Stimulated activated CD8-positive, alpha-beta memory T cell treated with anti-CD3 and anti-CD28 coated beads, Interleukin-7, amount 100 ng/mL, for 48 hours (primary cell): ENCODE data around the gene LMX1B.

Source experiments
- DNase-seq, 2 donors: peaks; one replicate each; pipeline ENCODE4 v3.0.0-alpha.2; 2020; ENCODE audit warnings: low read depth in 1 of 2; ENCODE audit errors: extremely low read depth in 1 of 2

Gene LMX1B

DNA sequence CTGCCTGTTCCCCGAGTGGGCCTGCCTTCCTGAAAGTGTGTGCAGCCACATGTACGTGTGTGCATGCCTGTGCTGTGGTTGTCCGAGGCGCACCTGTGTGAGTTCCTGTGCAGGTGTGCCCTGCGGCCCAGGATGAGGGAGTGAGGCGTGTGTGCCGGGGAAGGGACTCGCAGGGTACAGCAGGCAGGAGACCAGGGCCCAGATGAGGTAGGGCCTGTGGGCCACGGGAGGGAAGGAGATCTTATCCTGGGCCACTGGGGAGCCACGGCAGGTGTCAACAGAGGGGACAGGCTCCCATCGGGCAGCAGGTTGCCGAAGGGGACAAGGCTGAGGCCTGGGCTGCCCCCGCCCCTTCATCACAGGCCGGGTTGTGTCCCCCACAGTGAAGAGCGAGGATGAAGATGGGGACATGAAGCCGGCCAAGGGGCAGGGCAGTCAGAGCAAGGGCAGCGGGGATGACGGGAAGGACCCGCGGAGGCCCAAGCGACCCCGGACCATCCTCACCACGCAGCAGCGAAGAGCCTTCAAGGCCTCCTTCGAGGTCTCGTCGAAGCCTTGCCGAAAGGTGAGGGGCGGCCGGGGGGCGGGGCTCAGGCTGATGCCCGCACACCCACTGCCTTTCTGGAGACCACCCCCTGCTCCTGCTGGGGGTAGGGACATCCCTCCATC lies 79.2 kb downstream of the LMX1B start:
- no peak for DNase-seq

GRCh38 chr9:126693428-126693944 lies 79.8 kb downstream of the LMX1B start:
- no peak for DNase-seq

DNA sequence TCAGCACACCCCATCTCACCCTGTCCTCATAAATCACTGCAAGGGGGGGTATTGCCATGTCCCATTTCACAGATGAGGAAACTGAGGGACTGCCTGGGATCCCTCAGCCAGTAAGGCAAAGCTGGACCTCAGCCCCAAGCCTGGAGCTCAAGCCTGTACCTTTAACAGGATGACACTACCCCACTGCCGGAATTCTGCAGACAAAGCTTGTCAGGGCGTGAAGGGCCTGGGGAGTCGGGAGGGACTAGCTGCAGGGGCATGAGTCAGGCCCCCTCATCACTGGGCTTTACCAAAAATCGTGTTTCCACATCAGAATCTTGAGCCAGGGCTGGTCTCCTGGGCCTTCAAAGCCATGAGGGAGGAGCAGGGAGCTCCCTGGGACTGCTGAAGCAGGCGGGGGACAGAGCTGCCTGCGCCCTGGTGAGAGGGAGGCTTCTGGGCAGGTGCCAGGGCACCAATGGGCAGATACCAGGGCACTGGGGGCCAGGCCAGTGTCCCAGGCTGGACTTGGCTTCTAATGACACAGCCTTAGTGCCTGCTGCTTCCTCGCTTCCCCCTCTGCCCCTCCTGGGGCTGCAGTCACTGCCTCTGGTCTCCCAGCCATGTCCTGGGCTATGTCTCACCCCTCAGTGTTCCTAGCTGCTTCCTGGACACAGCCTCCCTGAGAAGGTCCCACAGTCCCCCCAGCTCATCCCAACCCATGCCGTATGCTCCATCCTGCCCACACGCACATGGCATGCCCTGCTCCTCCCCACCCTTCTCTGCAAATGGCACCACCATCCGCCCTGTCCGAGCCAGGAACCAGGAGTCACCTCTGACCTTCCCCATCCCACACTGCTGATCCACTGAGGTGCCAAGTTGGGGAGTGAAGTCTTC lies 80.7 kb downstream of the LMX1B start:
- no peak for DNase-seq

GRCh38 chr9:126695186-126695585 lies 81.5 kb downstream of the LMX1B start:
- DNase-seq, result no peak

GRCh38 chr9:126695701-126696400 lies 82.1 kb downstream of the LMX1B start:
- no peak for DNase-seq

DNA sequence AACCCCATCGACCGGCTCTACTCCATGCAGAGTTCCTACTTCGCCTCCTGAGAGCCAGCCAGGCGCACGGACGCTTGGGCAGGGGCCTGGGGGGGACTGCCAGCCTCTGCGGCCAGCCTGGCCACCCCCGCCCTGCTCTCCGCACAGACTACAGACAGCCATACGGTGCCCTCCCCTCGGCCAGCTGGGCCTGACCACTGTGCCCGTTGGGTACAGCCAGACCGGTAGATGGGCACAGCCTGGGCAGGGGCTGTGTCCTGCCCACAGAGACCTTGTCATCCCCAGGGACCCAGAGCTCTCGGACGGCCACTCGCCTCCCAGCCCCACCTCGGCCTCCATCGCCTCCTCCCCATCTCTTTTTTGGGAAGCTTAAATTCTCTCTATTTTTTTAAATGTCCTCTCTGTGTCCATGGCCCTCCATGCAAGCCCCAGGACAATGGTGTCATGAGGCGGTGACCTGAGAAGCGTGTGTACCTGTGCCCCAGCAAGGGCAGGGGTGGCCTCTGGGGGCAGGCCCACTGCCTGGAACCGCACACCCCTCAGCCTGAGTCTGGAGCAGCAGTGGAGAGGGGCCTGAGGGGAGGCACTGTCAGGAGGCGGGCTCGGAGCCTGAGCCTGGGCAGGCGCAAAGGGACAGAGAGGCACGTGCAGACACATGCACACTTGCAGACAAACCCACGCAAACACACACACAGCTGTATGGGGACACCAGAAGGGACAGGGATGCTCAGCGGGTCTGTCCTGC lies 82.8 kb downstream of the LMX1B start:
- DNase-seq, result no peak

DNA sequence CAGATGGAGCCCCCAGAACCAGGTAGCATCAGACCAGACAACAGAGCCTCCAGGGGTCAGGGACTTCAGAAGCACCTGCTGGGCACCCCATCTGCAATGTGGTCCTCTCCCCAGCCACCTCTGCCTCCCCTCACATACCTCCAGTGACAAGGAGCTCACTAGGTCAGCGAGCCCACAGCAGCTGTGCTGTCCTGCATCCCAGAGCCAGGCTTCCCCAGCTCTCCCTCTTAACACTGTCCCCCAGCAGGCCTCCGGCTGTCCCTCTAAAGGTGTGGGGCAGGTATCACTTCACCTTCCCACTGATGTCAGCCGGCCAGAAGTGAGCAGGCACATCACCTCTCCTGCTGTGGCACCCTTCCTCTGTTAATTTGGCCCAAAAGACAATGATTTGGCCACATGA lies 83.6 kb downstream of the LMX1B start:
- DNase-seq, result no peak

DNA sequence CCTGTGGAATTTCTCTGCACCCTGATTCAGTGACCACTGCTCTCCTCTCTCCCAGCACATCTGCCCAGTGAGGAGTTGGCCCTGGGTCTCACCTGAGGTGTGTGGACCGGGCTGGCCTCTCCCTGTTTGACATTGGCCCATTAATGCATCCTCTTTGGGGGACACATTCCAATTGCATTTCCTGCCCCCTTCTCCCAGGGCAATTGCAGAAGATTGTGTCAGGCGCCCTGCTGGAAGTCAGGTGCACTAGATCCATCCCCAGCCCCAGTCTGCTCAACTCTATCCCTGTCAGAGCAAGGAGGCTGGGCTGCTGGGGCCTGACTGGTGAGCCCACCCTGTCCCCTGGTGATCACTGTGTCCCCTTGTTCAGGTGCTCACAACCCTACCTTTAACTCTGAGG lies 84.5 kb downstream of the LMX1B start:
- DNase-seq, result no peak

DNA sequence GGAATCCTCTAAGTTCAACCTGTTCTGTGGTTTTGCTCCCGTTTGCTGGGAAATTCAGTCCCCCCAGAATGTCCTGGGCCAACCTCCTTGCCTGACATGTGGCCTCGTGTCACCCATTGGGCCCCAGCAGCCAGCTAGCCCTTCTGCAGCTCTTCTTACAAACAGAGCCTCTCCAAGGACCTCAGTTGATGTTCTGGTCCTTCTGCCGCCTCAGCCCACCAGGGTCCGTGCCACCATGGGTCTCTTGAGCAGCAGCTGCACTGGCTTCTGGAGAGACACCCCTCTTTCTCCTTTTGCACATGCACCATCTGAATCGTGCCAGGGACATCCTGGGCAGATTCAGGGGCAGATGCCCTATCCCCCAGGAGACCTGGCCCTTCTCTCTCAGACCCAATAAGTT lies 85.0 kb downstream of the LMX1B start:
- DNase-seq, result no peak

- no peak for DNase-seq
These were observed 85.7 kb downstream of the LMX1B start for GRCh38 chr9:126699401-126699881.

- DNase-seq, result no peak
These were observed 86.6 kb downstream of the LMX1B start for GRCh38 chr9:126700296-126700695.

DNA sequence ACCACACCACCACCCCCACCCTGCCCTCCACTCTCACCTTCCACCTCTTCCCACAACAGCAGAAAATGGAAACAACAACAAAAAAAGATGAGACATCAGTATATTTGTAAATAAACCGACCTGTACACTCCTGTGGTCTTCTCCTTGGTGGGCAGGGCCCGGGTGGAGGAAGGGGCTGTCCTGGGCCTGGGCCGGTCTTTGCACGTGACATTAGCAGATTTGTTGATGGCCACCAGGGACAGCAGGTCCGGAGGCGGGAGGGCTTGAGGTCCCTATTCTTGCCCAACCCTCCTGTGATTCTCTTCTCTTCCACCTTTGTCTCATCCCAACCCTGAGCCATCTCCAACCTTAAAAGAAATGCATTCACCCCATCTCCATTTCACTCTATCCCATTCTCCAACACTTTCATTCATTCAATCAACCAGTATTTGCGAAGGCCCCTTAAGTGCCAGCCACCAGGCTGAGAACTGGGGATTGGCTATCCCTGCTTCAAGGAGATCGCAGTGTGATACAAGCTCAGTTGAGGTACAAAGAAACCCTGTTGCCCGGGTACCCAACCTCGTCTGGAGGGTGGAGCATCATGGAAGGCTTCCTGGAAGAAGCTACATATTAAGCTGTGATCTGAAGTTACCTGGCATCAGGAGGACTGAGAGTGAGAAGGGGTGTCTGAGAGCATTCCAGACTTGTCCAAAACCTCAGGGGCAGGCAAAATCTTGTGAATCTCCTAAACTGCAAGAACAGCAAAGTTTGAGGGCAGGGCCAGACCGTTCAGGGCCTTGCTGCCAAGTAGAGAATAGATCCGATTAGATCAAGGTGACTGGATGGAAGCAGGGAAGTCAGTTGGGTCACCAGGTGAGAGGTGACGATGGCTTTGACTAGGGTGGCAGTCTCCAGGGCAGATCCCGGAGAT lies 87.4 kb downstream of the LMX1B start:
- DNase-seq, result no peak

GRCh38 chr9:126701813-126702140 lies 88.0 kb downstream of the LMX1B start:
- no peak for DNase-seq

- no peak for DNase-seq
These were observed 88.6 kb downstream of the LMX1B start for GRCh38 chr9:126702151-126703001.

DNA sequence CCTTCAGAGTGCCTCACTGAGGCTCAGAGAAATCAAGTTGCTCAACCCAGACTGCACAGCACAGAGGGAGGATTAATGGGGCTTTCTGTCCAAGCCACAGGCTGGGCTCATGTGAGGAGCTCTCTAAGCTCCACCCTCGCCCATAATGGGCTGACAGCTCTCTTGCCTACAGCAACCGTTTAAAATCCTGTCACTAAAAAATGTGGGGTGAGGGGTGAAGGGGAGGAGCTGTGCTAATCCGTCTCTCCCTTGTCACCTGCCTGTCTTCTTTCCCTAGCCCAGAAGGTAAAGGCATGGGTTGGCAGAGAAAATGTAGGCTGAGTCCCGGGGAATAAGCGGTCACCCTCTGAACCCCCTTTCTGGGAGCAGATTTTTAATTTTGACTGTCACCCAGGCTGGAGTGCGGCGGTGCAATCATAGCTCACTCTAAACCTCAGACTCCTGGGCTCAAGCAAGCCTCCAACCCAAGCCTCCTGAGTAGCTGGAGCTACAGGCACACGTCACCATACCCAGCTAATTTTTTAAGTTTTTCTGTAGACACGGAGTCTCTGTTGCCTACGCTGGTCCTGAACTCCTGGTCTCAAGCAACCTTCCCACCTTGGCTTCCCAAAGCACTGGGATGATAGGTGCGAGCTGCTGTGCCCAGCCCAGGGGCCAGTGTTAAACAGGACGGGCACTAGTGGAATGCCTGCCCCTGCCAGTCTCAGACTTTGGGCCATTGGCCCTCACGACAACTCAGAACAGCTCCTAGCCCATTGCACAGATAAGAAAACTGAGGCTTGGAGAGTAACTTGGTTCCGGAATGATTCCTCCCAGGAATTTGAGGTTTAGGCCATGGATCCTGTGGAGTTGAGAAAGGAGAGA lies 89.5 kb downstream of the LMX1B start:
- no peak for DNase-seq

GRCh38 chr9:126703866-126704156 lies 90.1 kb downstream of the LMX1B start:
- no peak for DNase-seq

GRCh38 chr9:126704157-126704891 lies 90.6 kb downstream of the LMX1B start:
- DNase-seq, result no peak
